Adrenal gland (tissue), 12 donors: ENCODE data around the gene NQO2. TPM values are rescaled to one million over a fixed set of nuclear protein-coding genes. Genes with fewer than 3 reads are reported as not detected.
"Not testable (repeated sequence)": the region's sequence is repeated elsewhere in the genome, so short reads cannot be mapped to it uniquely, and the experiment has no call there.

ENCODE experiments used
- DNase-seq, 7 donors: peaks; one replicate each; pipeline ENCODE4 v3.0.0-alpha.2; 2019 to 2020
- H3K27ac ChIP-seq, 5 donors: fragments of 200-600 bp; sonication (generic) in 4 of 5; 1 replicate in 3 of 5; 2 replicates in 2 of 5; pipeline versions ENCODE4 v1.5.1 to v1.8.0; 2016 to 2020; ENCODE audit warnings: mild to moderate bottlenecking in 1 of 5
- H3K27me3 ChIP-seq: fragments of 200-600 bp; 2 replicates; pipeline ENCODE4 v1.8.0; 2021
- H3K36me3 ChIP-seq, 2 donors: fragments of 200-600 bp; replicated peaks in 1 of 2; 1 replicate in 1 of 2; 2 replicates in 1 of 2; pipeline versions ENCODE4 v1.5.1 to v1.8.0; 2018 to 2022
- H3K4me1 ChIP-seq, 2 donors: fragments of 200-600 bp; replicated peaks in 1 of 2; 1 replicate in 1 of 2; 2 replicates in 1 of 2; pipeline versions ENCODE4 v1.5.1 to v1.8.0; 2018 to 2021
- H3K4me3 ChIP-seq, 4 donors: fragments of 200-600 bp; sonication (generic) in 3 of 4; one replicate each; pipeline ENCODE4 v1.5.1; 2016 to 2018
- H3K9me3 ChIP-seq, 3 donors: fragments of 200-600 bp; sonication (generic) in 1 of 3; replicated peaks in 1 of 3; 1 replicate in 2 of 3; 2 replicates in 1 of 3; pipeline versions ENCODE4 v1.5.1 to v1.8.0; 2016 to 2021
- CTCF ChIP-seq, 6 experiments: fragments of 450-650 bp in 4 of 6; fragments of 200-600 bp in 2 of 6; sonication (generic) in 1 of 6; IDR thresholded peaks; 1 replicate in 5 of 6; 2 replicates in 1 of 6; pipeline versions ENCODE4 v1.5.1 to v1.8.0; 2016 to 2021; ENCODE audit warnings: antibody characterized with exemption in 6 of 6, mild to moderate bottlenecking in 2 of 6, moderate library complexity in 1 of 6
- POLR2A ChIP-seq, 2 donors: fragments of 450-650 bp; IDR thresholded peaks; one replicate each; pipeline ENCODE4 v1.6.1; 2017; ENCODE audit warnings: antibody characterized with exemption in 2 of 2, mild to moderate bottlenecking in 2 of 2, moderate library complexity in 1 of 2
- WGBS, 4 donors: extraction: QIAGEN DNeasy Blood & Tissue Kit in 2 of 4; methylation state at CpG; one replicate each; pipeline versions ENCODE4 v1.1.5 to v1.1.7; 2013 to 2017; 5-methylcytosine and 5-hydroxymethylcytosine counted together
- intact Hi-C, 2 donors: fragments of 100-400 bp; cut with DNase I; formaldehyde crosslinking; loops; one replicate each; pipeline versions ENCODE4 v1.14.1 to v1.15.0; 2022 to 2023
- polyA plus RNA-seq, 3 donors: library from polyadenylated mRNA; stranded (reverse); fragments of 200-250 nt in 2 of 3; fragments of 350-450 nt in 1 of 3; fragmentation: Illumina TruSeq in 1 of 3; extraction: RNeasy Lipid Tissue Mini Kit (QIAGEN cat#74804) in 1 of 3; gene quantifications; one replicate each; pipeline ENCODE4 v1.2.3, GENCODE V29; 2013 to 2014
- total RNA-seq, 9 donors: library from RNA; depleted of rRNA in 4 of 9; stranded (reverse); fragments of >200 nt in 4 of 9; fragments of 120-200 nt in 1 of 9; fragmentation: NEBNext Ultra II Directional in 1 of 9; extraction: Animal tissue kit (Norgen Biotek cat#: 25700) in 1 of 9; gene quantifications; one replicate each; pipeline versions ENCODE4 v1.1.0 to v1.2.4, GENCODE V29; 2013 to 2023
- donor health status: healthy with polysubstance abuse.
- donor health status: Bipolar disorder and iron deficiency.
- donor health status: DM: yes; HTN: yes; CAD: no.
- donor health status: DM: no; HTN: no; CAD: no.
- donor health status: DM: no; HTN: no; CAD: no.
- donor health status: DM: yes; HTN: yes; CAD: no.

NQO2 gene
- total and polyA plus RNA-seq, 12 donors: 100 to 200 (median 157) TPM

- Histone ChIP-seq H3K27ac (no peak overlapping the region), H3K9me3 (no peaks in the 10 kb centered on the region), H3K27me3 (no peaks in the 10 kb centered on the region), H3K4me1 (peaks cover 10 to 32% of the 10 kb centered on the region in 2 donors), H3K4me3 (no peak overlapping the region), H3K36me3 (peaks cover 0 to 52% of the 10 kb centered on the region in 2 donors)
- intact Hi-C loops: loop anchor here in 1 of 2 donors (5.0 kb wide), 1 partner anchor 47 kb away; no protein-coding TSS in a partner anchor
- peak in 1 of 7 donors; percentile 8 for DNase-seq
- 96 to 97% (median 96%) methylated on average over 9 of the region's 9 CpGs for WGBS, 4 donors
- TF ChIP-seq POLR2A (IDR thresholded peaks at IDR 0.05): no peak
- TF ChIP-seq CTCF (IDR thresholded peaks at IDR 0.05): no peak
Measured at GRCh38 chr6:3005077-3005476, 5.4 kb downstream of the NQO2 start.

GRCh38 chr6:3005874-3006273 lies 6.2 kb downstream of the NQO2 start:
- Histone ChIP-seq H3K4me1 (peaks cover 11 to 33% of the 10 kb centered on the region in 2 donors), H3K27me3 (no peaks in the 10 kb centered on the region), H3K36me3 (peaks cover 0 to 60% of the 10 kb centered on the region in 2 donors), H3K9me3 (peaks cover 0 to 1% (median 0%) of the 10 kb centered on the region in 3 donors), H3K4me3 (no peak overlapping the region), H3K27ac (no peak overlapping the region)
- intact Hi-C loops: loop anchor here in 1 of 2 donors (5.0 kb wide), 1 partner anchor 46 kb away; no protein-coding TSS in a partner anchor
- no peak for TF ChIP-seq CTCF (IDR thresholded peaks at IDR 0.05)
- 92 to 98% (median 94%) methylated on average over 6 to 9 of the region's 9 CpGs for WGBS, 4 donors
- peak in 3 of 7 donors; percentile 12 to 28 (median 16) for DNase-seq

GRCh38 chr6:3006476-3006875 lies 6.8 kb downstream of the NQO2 start:
- Histone ChIP-seq H3K36me3 (peaks cover 0 to 66% of the 10 kb centered on the region in 2 donors), H3K27me3 (no peaks in the 10 kb centered on the region), H3K4me3 (no peak overlapping the region), H3K9me3 (peaks cover 0 to 7% (median 0%) of the 10 kb centered on the region in 3 donors), H3K4me1 (peaks cover 11 to 27% of the 10 kb centered on the region in 2 donors), H3K27ac (no peak overlapping the region)
- DNase-seq: no peak
- WGBS, 4 donors: 90 to 92% (median 91%) methylated on average over 5 of the region's 5 CpGs
- TF ChIP-seq CTCF (IDR thresholded peaks at IDR 0.05) (no peak), POLR2A (IDR thresholded peaks at IDR 0.05) (no peak)
- intact Hi-C loops: loop anchor here in 1 of 2 donors (5.0 kb wide), 1 partner anchor 46 kb away; no protein-coding TSS in a partner anchor

GRCh38 chr6:3007571-3007970 lies 7.9 kb downstream of the NQO2 start:
- H3K4me1 ChIP-seq: peaks cover 11 to 19% of the 10 kb centered on the region in 2 donors
- no peaks in the 10 kb centered on the region for H3K27me3 ChIP-seq
- 89 to 94% (median 90%) methylated on average over 3 of the region's 3 CpGs for WGBS, 4 donors
- peaks cover 0 to 77% of the 10 kb centered on the region in 2 donors for H3K36me3 ChIP-seq
- DNase-seq: peak in 1 of 7 donors; percentile 38
- H3K27ac ChIP-seq: no peak overlapping the region
- peaks cover 0 to 13% (median 0%) of the 10 kb centered on the region in 3 donors for H3K9me3 ChIP-seq
- TF ChIP-seq CTCF (IDR thresholded peaks at IDR 0.05) (no peak), POLR2A (IDR thresholded peaks at IDR 0.05) (no peak)
- no peak overlapping the region for H3K4me3 ChIP-seq
- intact Hi-C loops: loop anchor here in 1 of 2 donors (5.0 kb wide), 1 partner anchor 45 kb away; no protein-coding TSS in a partner anchor

GRCh38 chr6:3008712-3009265 lies 9.1 kb downstream of the NQO2 start:
- H3K4me1 ChIP-seq: peaks cover 11 to 25% of the 10 kb centered on the region in 2 donors
- 95 to 98% (median 96%) methylated on average over 17 of the region's 17 CpGs for WGBS, 4 donors
- not testable (repeated sequence) for H3K4me3 ChIP-seq, H3K27ac ChIP-seq, H3K27me3 ChIP-seq, DNase-seq
- peaks cover 0 to 78% of the 10 kb centered on the region in 2 donors for H3K36me3 ChIP-seq
- H3K9me3 ChIP-seq: peaks cover 0 to 13% (median 0%) of the 10 kb centered on the region in 3 donors
- intact Hi-C loops: loop anchor here in 1 of 2 donors (5.0 kb wide), 1 partner anchor 44 kb away; no protein-coding TSS in a partner anchor
